GM23338 (cell line): ENCODE data around the gene SNX9.

Source experiments
- CREB1 ChIP-seq: fragments of 250-450 bp; sonication (Bioruptor Pico); IDR thresholded peaks from 2 replicates; pipeline ENCODE4 v1.5.0; 2020; ENCODE audit warnings: low read depth, mild to moderate bottlenecking, moderate library complexity
- CTCF ChIP-seq, 2 experiments: fragments of 200-600 bp in 1 of 2; sonication (generic) in 1 of 2; conservative IDR thresholded peaks; 2 replicates each; pipeline versions ENCODE4 v1.5.1 to v1.6.1; 2016 to 2017; ENCODE audit warnings: antibody characterized with exemption in 2 of 2, low read depth in 2 of 2, mild to moderate bottlenecking in 2 of 2, moderate library complexity in 1 of 2
- ETS1 ChIP-seq: IDR thresholded peaks from 2 replicates; pipeline ENCODE4 v1.6.1; 2016; ENCODE audit warnings: antibody characterized with exemption
- EZH2 ChIP-seq: fragments of 200-600 bp; sonication (generic); IDR thresholded peaks from one replicate; pipeline ENCODE4 v1.8.0; 2017; ENCODE audit warnings: antibody characterized with exemption, mild to moderate bottlenecking, low read depth; ENCODE audit not compliant: unreplicated experiment
- EZH2phosphoT487 ChIP-seq: fragments of 200-600 bp; sonication (generic); IDR thresholded peaks from one replicate; pipeline ENCODE4 v1.8.1; 2018; ENCODE audit warnings: antibody characterized with exemption; ENCODE audit not compliant: unreplicated experiment
- JUNB ChIP-seq: IDR thresholded peaks from one replicate; pipeline ENCODE4 v1.6.1; 2016; ENCODE audit warnings: antibody characterized with exemption; ENCODE audit not compliant: unreplicated experiment
- NANOG ChIP-seq: IDR thresholded peaks from 2 replicates; pipeline ENCODE4 v1.6.1; 2016; ENCODE audit warnings: antibody characterized with exemption, borderline replicate concordance
- POLR2AphosphoS5 ChIP-seq: IDR thresholded peaks from 2 replicates; pipeline ENCODE4 v1.6.1; 2016; ENCODE audit warnings: antibody characterized with exemption, low read depth
- REST ChIP-seq: IDR thresholded peaks from one replicate; pipeline ENCODE4 v1.6.1; 2018; ENCODE audit warnings: antibody characterized with exemption; ENCODE audit not compliant: unreplicated experiment
- STAT1 ChIP-seq: IDR thresholded peaks from one replicate; pipeline ENCODE4 v1.6.1; 2016; ENCODE audit warnings: antibody characterized with exemption; ENCODE audit not compliant: unreplicated experiment
- ZNF114 ChIP-seq: fragments of 250-450 bp; sonication (Bioruptor Pico); IDR thresholded peaks from 2 replicates; pipeline ENCODE4 v1.5.0; 2020; ENCODE audit warnings: mild to moderate bottlenecking, moderate library complexity
- ZNF331 ChIP-seq: fragments of 250-450 bp; sonication (Bioruptor Pico); IDR thresholded peaks from 2 replicates; pipeline ENCODE4 v1.5.0; 2020; ENCODE audit warnings: low read depth, mild to moderate bottlenecking, moderate library complexity

GRCh38 chr6:157831424-157832249 is 8.6 kb downstream of the SNX9 start:
- TF ChIP-seq CTCF (conservative IDR thresholded peaks at IDR 0.05; ENCODE audit: low read depth in 2 of 2) (no peak), ZNF114 (CRISPR knock-in tag) (no peak), REST (no peak), EZH2 (no peak), STAT1 (no peak), NANOG (no peak), EZH2phosphoT487 (no peak), POLR2AphosphoS5 (no peak), CREB1 (CRISPR knock-in tag) (no peak), JUNB (no peak), ETS1 (peak; percentile 27; the same call in 1 of the 2 replicates), ZNF331 (CRISPR knock-in tag) (no peak)
